ENCODE results near the gene TIA1.
"Not testable (repeated sequence)": the region's sequence is repeated elsewhere in the genome, so short reads cannot be mapped to it uniquely, and the experiment has no call there.

DNA sequence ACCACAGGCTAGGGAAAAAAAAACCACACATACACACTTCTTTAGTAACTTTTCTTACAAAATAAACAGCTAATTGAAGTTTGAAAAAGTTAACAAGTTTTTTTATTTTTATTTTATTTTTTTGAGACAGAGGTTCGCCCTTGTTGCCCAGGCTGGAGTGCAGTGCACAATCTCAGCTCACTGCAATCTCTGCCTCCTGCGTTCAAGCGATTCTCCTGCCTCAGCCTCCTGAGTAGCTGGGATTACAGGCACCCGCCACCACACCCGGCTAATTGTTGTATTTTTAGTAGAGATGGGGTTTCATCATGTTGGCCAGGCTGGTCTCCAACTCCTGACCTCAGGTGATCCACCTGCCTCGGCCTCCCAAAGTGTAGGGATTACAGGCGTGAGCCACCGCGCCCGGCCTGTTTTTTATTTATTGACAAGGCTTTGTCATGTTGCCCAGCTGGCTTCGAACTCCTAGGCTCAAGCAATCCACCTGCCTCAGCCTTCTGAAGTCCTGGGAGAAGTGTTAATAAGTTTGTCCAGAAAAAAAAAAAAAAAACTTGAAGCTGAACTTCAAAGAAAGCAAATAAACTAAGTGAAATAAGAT is 78.7 kb downstream of the TIA1 start:
- TF ChIP-seq, protein P1, sequence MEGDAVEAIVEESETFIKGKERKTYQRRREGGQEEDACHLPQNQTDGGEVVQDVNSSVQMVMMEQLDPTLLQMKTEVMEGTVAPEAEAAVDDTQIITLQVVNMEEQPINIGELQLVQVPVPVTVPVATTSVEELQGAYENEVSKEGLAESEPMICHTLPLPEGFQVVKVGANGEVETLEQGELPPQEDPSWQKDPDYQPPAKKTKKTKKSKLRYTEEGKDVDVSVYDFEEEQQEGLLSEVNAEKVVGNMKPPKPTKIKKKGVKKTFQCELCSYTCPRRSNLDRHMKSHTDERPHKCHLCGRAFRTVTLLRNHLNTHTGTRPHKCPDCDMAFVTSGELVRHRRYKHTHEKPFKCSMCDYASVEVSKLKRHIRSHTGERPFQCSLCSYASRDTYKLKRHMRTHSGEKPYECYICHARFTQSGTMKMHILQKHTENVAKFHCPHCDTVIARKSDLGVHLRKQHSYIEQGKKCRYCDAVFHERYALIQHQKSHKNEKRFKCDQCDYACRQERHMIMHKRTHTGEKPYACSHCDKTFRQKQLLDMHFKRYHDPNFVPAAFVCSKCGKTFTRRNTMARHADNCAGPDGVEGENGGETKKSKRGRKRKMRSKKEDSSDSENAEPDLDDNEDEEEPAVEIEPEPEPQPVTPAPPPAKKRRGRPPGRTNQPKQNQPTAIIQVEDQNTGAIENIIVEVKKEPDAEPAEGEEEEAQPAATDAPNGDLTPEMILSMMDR (IDR thresholded peaks at IDR 0.05): not testable (repeated sequence)
- not testable (repeated sequence) for TF ChIP-seq POLR2AphosphoS5, POLR2A (IDR thresholded peaks at IDR 0.05)
